GM12801 (cell line): Measurements from ENCODE around the gene FKBP8.

Source experiments
- CTCF ChIP-seq: IDR thresholded peaks from one replicate; pipeline ENCODE4 v1.5.1; 2011; ENCODE audit warnings: control low read depth; ENCODE audit not compliant: insufficient read length; ENCODE audit errors: extremely low read depth

The FKBP8 gene

DNA sequence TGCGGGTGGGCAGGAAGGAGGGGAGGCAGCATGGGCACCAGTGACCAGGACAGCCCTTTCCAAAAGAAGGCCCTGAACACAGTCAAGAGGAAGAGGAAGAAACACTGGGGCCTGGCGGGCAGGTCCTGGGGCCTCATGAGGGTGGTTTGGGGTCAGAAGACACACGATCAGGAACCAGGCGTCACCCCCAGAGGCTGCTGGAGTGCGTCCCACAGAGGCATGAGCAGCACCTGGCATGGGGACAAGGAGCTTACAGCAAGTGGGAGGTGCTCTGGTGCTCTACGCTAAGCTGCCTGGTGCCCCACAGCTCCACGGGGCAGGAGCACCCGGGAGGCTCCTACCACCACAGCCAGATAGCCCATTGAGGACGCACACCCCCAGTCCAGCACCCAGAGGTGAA lies 41.5 kb downstream of the FKBP8 start:
- no peak for TF ChIP-seq CTCF

GRCh38 chr19:18501351-18501750 lies 42.0 kb downstream of the FKBP8 start:
- TF ChIP-seq CTCF, result no peak

DNA sequence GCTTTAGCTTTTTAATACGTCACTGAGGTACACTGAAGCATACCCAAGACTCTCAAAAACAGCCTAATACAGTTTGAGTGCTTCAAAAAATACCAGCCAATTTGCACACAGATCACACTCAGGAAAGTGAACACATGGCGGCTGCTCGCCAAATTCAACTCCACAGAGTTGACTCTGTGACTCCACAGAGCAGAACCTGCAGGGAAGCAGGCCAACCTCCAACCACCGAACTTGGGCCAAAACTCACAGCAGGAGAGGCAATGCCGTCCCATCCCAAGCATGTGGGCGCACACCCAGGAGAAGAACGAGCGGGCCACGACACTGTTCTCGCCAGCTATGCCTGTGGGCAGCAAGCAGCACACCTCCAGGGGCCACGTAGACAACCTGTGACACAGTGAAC lies 42.6 kb downstream of the FKBP8 start:
- no peak for TF ChIP-seq CTCF

DNA sequence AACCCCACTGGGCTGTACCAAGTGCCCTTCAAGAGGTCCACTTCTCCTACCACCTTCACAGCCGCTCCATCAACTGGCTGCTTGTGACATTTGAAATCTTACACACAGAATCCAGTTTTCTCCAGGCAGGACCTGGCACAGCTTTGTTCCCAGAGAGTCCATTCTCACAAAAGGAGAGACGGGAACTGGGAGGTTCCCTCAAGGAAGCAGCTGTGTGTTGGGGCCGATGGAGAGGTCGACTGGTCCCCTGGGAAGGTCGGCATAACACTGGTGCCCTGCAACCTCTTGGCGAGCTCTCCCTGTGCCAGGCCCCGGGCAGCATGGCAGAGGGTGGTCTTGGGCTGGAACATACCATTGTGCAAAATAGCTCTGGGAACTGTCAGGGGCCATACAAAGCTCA lies 43.0 kb downstream of the FKBP8 start:
- TF ChIP-seq CTCF, result no peak

DNA sequence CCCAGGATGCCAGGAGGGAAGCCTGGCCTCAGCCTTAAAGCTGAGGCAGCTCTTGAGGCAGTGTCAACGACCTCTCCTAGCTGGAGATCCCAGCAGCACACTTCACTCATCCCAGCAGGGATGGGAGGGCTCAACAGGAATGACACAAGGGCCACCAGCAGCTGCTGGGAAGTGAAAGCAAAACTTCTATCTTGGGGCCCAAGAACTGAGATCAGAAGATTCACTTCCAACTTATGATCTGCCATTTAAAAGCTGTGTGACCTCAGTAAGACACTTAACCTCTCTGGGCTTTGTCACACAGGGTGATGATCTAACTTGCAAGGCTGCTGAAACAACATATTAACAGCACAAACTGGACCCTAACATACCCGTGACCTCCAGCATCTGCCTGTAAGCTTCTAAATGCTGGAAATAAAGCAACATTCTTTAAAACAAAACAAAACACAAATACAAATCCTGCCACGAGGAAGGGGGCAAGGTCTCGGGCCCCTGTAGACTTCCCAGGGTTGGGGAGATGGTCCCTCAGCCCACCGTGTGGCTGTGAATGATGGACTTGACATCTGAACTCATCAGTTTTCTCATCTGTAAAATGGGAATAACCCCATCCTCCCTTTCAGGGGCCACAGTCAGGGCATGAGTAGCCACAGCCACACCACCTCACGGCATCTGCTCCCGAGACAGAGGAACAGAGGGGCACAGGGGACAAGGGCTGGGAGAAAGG lies 44.2 kb downstream of the FKBP8 start:
- no peak for TF ChIP-seq CTCF

GRCh38 chr19:18496980-18497256 lies 46.5 kb downstream of the FKBP8 start:
- TF ChIP-seq CTCF, result no peak

DNA sequence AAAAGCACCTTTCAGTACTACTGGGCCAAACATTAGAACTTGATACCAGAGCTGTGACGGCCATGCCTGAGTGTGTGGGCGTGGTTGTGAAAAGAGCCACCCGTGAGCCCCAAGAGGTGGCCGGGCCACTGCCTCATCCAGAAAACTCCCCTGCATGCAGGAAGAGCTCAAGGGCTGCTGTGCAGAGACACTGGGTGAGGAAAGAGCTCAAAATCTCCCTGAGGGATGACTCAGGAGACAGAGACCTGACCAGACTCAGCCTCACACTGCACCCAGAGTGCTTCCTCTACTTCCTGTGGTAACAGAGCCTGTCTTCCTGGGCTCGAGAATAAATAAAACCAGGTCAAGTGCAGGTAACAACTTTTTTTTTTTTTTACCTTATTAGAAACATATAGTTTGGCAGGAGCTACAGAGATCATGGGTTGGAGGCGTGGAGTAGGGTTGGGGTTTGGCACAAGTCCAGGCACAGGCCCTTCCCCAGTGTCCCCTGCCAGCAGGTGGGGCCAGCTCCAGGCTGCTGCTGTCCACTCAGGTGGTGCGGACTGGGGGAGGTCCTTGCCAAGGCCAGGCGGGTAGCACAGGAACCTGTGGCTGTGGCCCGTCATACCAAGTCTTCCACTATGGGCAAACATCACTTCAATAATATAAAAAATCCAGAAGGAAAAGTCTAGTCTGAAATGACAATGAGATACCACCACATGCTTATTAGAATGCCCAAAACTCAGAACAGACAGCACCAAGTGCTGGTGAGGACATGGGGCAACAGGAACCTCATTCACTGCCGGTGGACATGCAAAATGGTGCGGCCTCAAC lies 47.0 kb downstream of the FKBP8 start:
- no peak for TF ChIP-seq CTCF
